Mesothelial cell of epicardium (in vitro differentiated cells): ENCODE data around the gene STK4. TPM values are rescaled to one million over a fixed set of nuclear protein-coding genes. Genes with fewer than 3 reads are reported as not detected.

ENCODE experiments used
- DNase-seq, 2 experiments: peaks; one replicate each; pipeline ENCODE4 v3.0.0; 2021; ENCODE audit warnings: low spot score in 2 of 2; ENCODE audit not compliant: unreplicated experiment in 2 of 2
- H3K27ac Mint-ChIP-seq: 2 replicates; pipeline ENCODE4 v1.8.0; 2021; ENCODE audit warnings: mixed read lengths
- H3K27me3 Mint-ChIP-seq: 2 replicates; pipeline ENCODE4 v1.8.0; 2021; ENCODE audit warnings: low read depth, mixed read lengths
- H3K36me3 Mint-ChIP-seq: 2 replicates; pipeline ENCODE4 v1.8.0; 2021; ENCODE audit warnings: mixed read lengths
- H3K4me1 Mint-ChIP-seq: 2 replicates; pipeline ENCODE4 v1.8.0; 2021; ENCODE audit warnings: mixed read lengths
- H3K4me3 Mint-ChIP-seq: 2 replicates; pipeline ENCODE4 v1.8.0; 2021; ENCODE audit warnings: mild to moderate bottlenecking, moderate library complexity, mixed read lengths
- H3K9me3 Mint-ChIP-seq: 2 replicates; pipeline ENCODE4 v1.8.0; 2021; ENCODE audit warnings: mixed read lengths
- total RNA-seq: library from RNA; stranded (reverse); gene quantifications from 3 replicates; pipeline ENCODE4 v1.2.1, GENCODE V29; 2021
- TF ChIP-seq, protein P1 (sequence below): fragments of 200-600 bp; sonication (generic); IDR thresholded peaks from one replicate; pipeline ENCODE4 v1.5.0; 2021; ENCODE audit warnings: antibody characterized with exemption; ENCODE audit not compliant: unreplicated experiment

Gene STK4
- total RNA-seq, 1 donor from 2014 or later: 29.9 TPM

- peaks cover 6% of the 10 kb centered on the region for H3K9me3 Mint-ChIP-seq
- no peak overlapping the region for H3K27ac Mint-ChIP-seq
- H3K4me3 Mint-ChIP-seq: no peak overlapping the region
- H3K4me1 Mint-ChIP-seq: peaks cover 18% of the 10 kb centered on the region
- TF ChIP-seq, protein P1, sequence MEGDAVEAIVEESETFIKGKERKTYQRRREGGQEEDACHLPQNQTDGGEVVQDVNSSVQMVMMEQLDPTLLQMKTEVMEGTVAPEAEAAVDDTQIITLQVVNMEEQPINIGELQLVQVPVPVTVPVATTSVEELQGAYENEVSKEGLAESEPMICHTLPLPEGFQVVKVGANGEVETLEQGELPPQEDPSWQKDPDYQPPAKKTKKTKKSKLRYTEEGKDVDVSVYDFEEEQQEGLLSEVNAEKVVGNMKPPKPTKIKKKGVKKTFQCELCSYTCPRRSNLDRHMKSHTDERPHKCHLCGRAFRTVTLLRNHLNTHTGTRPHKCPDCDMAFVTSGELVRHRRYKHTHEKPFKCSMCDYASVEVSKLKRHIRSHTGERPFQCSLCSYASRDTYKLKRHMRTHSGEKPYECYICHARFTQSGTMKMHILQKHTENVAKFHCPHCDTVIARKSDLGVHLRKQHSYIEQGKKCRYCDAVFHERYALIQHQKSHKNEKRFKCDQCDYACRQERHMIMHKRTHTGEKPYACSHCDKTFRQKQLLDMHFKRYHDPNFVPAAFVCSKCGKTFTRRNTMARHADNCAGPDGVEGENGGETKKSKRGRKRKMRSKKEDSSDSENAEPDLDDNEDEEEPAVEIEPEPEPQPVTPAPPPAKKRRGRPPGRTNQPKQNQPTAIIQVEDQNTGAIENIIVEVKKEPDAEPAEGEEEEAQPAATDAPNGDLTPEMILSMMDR: no peak
- no peaks in the 10 kb centered on the region for H3K27me3 Mint-ChIP-seq
- no peak for DNase-seq
- H3K36me3 Mint-ChIP-seq: peaks cover 13% of the 10 kb centered on the region
Measured at GRCh38 chr20:45038745-45039474, 72.6 kb downstream of the STK4 start.

DNA sequence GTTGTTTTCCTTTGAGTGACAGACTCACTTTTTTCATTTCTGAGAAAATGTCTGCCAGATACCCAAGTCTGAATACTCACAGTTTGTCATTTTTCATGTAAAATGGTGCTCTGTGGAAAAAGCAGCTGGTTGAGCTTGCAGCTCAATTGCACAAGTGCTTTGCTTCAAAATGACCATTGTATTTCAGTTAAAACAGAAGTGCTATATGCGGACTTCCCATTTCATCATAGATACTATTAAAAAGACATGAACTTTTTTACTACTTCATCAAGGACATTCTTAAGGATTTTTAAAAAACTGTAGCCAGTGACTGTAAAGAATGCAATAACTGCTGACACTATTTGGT is 73.1 kb downstream of the STK4 start:
- TF ChIP-seq, protein P1: no peak
- H3K4me3 Mint-ChIP-seq: no peak overlapping the region

GRCh38 chr20:45041464-45042337 is 75.4 kb downstream of the STK4 start:
- Mint-ChIP-seq H3K27ac (peak overlapping the region; percentile 9), H3K9me3 (peaks cover 6% of the 10 kb centered on the region), H3K36me3 (peaks cover 13% of the 10 kb centered on the region), H3K27me3 (no peaks in the 10 kb centered on the region), H3K4me1 (peaks cover 18% of the 10 kb centered on the region), H3K4me3 (no peak overlapping the region)
- DNase-seq: no peak
- TF ChIP-seq, protein P1: no peak

More for the DNA sequence above, 73.1 kb downstream of the STK4 start:
- H3K4me1 Mint-ChIP-seq: peaks cover 18% of the 10 kb centered on the region
- no peak overlapping the region for H3K27ac Mint-ChIP-seq
- H3K36me3 Mint-ChIP-seq: peaks cover 13% of the 10 kb centered on the region
- no peak for DNase-seq
- H3K27me3 Mint-ChIP-seq: no peaks in the 10 kb centered on the region
- H3K9me3 Mint-ChIP-seq: peaks cover 6% of the 10 kb centered on the region

- peaks cover 13% of the 10 kb centered on the region for H3K4me1 Mint-ChIP-seq
- TF ChIP-seq, protein P1: no peak
- H3K9me3 Mint-ChIP-seq: peaks cover 6% of the 10 kb centered on the region
- H3K27me3 Mint-ChIP-seq: no peaks in the 10 kb centered on the region
- DNase-seq: no peak
- H3K27ac Mint-ChIP-seq: no peak overlapping the region
- H3K36me3 Mint-ChIP-seq: peaks cover 13% of the 10 kb centered on the region
- H3K4me3 Mint-ChIP-seq: no peak overlapping the region
Measured at GRCh38 chr20:45042978-45043377, 76.7 kb downstream of the STK4 start.

DNA sequence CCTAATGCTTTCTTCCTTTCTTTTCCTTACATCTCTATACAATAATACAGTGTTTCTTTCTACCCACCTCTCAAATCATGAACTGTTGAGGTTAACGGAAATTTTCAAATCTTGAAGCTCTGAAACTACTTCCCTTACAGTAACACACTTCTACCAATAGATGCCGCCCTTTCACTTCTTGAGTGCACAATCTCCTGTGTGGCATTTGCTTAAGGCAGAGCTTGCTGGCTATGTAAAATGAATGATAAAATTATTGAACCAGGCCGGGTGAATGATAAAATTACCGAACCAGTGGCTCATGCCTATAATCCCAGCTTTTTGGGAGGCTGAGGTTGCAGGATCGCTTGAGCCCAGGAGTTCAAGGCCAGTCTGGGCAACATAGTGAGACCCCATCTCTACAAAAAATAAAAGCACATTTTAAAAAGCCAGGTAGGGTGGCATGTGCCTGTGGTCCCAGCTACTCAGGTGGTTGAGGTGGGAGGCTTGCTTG is 77.8 kb downstream of the STK4 start:
- Mint-ChIP-seq H3K9me3 (peaks cover 6% of the 10 kb centered on the region), H3K4me3 (no peak overlapping the region), H3K4me1 (peaks cover 11% of the 10 kb centered on the region), H3K27me3 (no peaks in the 10 kb centered on the region), H3K27ac (no peak overlapping the region), H3K36me3 (peaks cover 13% of the 10 kb centered on the region)
- TF ChIP-seq, protein P1: peak; percentile 64
- no peak for DNase-seq
